Cardiac septum (tissue), 1 donor: ENCODE measurements around the gene ZBED6. TPM values are rescaled to one million over a fixed set of nuclear protein-coding genes. Genes with fewer than 3 reads are reported as not detected.
"Not testable (repeated sequence)": the region's sequence is repeated elsewhere in the genome, so short reads cannot be mapped to it uniquely, and the experiment has no call there.

Source experiments
- DNase-seq: peaks from one replicate; pipeline ENCODE4 v3.0.0-alpha.2; 2020; ENCODE audit warnings: low spot score
- intact Hi-C: fragments of 100-400 bp; cut with DNase I; formaldehyde crosslinking; loops from one replicate; pipeline ENCODE4 v1.14.0; 2022
- total RNA-seq: library from RNA; stranded (reverse); fragmentation: NEBNext Ultra II Directional; extraction: Animal tissue kit (Norgen Biotek cat#: 25700); gene quantifications from one replicate; pipeline ENCODE4 v1.2.1, GENCODE V29; 2021
- donor health status: DM: no; HTN: no; CAD: no.

Gene ZBED6
- total RNA-seq, 1 donor from 2014 or later: 18.4 TPM

DNA sequence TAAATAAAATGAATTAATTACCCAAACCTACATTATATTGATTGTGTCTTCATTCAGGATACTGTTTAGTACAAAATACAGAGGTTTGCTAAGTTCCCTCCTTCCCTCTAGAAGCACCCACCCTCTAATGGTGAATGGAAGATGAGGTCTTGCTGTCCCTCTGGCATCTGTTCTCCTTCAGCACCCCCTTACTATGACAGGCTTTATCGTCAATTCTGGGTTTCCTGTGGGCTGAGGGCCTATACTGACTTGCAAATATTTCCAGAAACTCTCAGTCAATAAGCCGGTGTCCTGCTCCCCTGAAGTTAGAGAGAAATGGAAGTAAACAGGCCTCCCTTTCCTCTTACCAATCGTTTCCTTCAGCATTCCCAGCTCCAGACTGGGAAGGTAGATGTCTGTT is 17.3 kb upstream of the ZBED6 start:
- no peak for DNase-seq
- intact Hi-C loops: no loop called here

DNA sequence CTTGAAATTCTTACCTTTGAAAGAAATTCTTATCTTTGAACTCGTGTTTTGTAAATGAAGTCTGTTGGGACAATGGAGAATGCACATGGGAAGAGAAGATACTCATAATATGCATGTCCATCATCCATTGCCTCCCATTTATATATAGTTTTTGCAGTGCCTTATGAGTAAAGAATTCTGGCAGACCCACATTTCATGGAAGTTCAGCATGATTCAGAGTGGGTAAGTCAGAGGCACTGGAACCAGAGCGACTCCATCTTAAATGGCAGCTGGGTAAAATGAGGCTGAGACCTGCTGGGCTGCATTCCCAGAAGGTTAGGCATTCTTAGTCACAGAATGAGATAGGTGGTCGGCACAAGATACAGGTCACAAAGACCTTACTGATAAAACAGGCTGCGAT is 16.6 kb upstream of the ZBED6 start:
- peak; percentile 7 for DNase-seq
- intact Hi-C loops: no loop called here

- intact Hi-C loops: no loop called here
- DNase-seq: peak; percentile 19
Observed at GRCh38 chr1:203781962-203782361, 13.5 kb upstream of the ZBED6 start.

GRCh38 chr1:203789966-203790365 is 5.5 kb upstream of the ZBED6 start:
- DNase-seq: no peak
- intact Hi-C loops: no loop called here

GRCh38 chr1:203791498-203791897 is 3.9 kb upstream of the ZBED6 start:
- DNase-seq: no peak
- intact Hi-C loops: no loop called here

- DNase-seq: no peak
- intact Hi-C loops: no loop called here
Observed at GRCh38 chr1:203792486-203792885, 2.9 kb upstream of the ZBED6 start.

DNA sequence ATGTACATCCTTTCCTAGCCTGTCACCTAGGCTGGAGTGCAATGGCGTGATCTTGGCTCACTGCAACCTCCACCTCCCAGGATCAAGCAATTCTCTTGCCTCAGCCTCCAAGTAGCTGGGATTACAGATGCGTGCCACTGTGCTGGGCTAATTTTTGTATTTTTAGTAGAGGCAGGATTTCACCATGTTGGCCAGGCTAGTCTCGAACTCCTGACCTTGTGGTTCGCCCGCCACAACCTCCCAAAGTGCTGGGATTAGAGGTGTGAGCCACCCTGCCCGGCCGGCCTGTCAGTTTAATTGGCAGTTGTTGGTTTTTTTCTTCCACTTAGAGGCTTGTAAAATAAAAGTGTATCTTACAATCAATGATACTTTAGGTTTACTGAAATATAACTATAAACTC is 1.9 kb upstream of the ZBED6 start:
- DNase-seq: peak; percentile 58
- intact Hi-C loops: not testable (repeated sequence)

DNA sequence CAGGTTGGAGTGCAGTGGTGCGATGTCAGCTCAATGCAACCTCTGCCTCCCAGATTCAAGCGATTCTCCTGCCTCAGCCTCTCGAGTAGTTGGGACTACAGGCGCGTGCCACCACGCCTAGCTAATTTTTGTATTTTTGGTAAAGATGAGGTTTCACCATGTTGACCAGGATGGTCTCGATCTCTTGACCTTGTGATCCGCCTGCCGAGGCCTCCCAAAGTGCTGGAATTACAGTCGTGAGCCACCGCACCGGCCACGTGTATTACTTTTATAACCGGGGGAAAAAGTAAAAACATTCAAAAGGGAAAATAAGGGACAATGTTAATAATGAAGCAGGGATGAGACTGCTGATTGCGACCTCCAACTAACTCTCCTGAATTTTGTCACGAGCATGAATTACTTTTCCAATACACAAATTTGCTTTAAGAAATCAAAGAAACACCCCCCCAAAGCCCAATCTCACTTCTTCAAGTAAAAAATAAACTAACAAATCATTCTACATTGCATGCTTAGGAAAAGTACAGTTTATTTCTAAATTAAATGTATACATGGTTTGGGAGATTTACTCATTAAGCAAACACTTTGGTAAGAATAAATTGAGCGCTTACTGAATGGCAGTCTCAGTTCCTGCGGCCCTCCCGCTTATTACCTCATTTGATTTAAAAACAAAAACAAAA is 521 bp upstream of the ZBED6 start:
- no peak for DNase-seq
- intact Hi-C loops: loop anchor here (5.0 kb wide), 1 partner anchor 168 kb away; the partner anchor contains the start of gene ATP2B4

DNA sequence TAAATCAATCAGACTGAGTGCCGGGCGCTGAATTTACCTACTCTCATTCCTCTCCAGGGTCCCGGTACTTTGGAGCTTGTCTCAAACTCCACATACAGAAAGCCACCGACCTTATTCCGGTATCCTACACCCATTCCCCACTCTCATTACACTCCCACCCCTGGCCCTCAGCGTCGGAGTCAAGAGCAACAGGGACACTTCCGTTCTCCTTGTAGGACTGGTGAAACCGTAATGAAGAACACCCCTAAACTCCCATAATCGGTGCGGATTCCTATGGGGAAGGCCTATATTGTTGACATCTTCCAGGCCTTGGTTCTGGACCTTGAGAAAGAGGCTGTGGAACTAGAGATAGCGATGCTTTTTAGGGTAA is 798 bp downstream of the ZBED6 start:
- no peak for DNase-seq
- intact Hi-C loops: loop anchor here (5.0 kb wide), 1 partner anchor 169 kb away; the partner anchor contains the start of gene ATP2B4

DNA sequence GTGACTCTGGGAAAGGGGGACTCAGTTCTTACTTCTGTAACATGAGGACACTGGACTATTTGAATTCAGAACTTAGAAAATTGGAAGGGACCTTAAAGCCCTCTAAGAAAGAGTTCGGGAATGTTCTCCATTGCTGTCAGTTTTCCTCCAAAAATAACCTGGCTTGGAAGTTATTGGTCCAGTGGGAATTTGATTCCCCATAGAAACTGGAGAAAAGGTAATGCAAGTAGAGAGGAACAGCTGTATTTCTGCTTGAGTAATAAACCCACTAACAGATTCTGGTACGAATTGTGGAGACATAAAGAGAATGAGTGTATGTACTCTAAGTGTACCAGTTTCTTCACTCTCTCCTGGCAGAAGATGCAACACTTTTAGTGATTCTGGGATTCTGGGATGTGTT is 1.8 kb downstream of the ZBED6 start:
- intact Hi-C loops: loop anchor here (5.0 kb wide), 1 partner anchor 170 kb away; the partner anchor contains the start of gene ATP2B4
- DNase-seq: no peak

DNA sequence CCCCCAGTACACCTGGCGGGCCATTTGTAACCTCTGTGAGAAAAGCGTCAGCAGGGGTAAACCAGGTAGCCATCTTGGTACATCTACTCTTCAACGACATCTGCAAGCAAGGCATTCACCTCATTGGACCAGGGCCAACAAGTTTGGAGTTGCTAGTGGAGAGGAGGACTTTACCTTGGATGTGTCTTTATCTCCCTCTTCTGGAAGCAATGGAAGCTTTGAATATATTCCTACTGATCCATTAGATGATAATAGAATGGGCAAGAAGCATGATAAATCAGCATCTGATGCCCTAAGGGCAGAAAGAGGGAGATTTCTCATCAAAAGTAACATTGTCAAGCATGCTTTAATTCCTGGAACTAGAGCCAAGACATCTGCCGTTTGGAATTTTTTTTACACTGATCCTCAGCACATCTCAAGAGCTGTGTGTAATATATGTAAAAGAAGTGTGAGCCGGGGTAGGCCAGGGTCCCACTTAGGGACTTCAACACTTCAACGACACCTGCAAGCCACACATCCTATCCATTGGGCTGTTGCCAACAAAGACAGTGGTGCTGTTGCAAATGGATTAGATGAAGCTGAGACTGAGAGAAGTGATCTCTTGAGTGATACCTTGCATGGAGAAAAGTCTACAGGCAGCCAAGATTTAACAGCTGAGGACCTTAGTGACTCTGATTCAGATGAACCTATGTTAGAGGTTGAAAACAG is 2.7 kb downstream of the ZBED6 start:
- no peak for DNase-seq
- intact Hi-C loops: loop anchor here (5.0 kb wide), 1 partner anchor 171 kb away; the partner anchor contains the start of gene ATP2B4

- intact Hi-C loops: loop anchor here (5.0 kb wide), 1 partner anchor 172 kb away; the partner anchor contains the start of gene ATP2B4
- DNase-seq: no peak
Observed at GRCh38 chr1:203799157-203799556, 3.7 kb downstream of the ZBED6 start.

DNA sequence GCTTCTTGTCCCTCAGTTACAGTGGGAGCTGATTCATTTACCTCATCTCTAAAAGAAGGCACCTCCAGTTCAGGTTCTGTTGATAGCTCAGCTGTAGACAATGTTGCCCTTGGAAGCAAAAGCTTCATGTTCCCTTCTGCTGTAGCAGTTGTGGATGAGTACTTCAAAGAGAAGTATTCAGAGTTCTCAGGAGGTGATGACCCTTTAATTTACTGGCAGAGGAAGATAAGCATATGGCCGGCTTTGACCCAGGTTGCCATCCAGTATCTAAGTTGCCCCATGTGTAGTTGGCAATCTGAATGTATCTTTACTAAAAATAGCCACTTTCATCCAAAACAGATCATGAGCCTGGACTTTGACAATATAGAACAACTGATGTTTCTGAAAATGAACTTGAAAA is 4.5 kb downstream of the ZBED6 start:
- intact Hi-C loops: loop anchor here (5.0 kb wide), 1 partner anchor 173 kb away; the partner anchor contains the start of gene ATP2B4

GRCh38 chr1:203805689-203806088 is 10.3 kb downstream of the ZBED6 start:
- no peak for DNase-seq
- intact Hi-C loops: no loop called here

More for the DNA sequence above, 4.5 kb downstream of the ZBED6 start:
- DNase-seq: no peak

DNA sequence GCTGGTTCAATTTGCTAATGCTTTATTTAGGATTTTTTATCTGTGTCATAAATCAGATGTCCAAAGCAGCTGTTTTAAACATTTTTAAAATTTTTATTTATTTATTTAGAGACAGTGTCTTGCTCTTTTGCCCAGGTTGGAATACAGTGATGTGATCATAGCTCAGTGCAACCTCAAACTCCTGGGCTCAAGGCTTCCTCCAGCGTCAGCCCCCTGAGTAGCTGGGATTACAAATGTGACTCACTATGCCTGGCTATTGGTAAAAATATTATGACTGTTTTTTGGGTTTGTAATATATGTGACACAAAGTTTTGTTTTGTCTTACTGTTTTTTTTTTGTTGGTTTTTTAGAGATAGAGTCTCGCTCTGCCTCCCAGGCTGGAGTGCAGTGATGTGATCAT is 11.8 kb downstream of the ZBED6 start:
- intact Hi-C loops: no loop called here
- DNase-seq: no peak

GRCh38 chr1:203813581-203814341 is 18.3 kb downstream of the ZBED6 start:
- DNase-seq: no peak
- intact Hi-C loops: no loop called here

DNA sequence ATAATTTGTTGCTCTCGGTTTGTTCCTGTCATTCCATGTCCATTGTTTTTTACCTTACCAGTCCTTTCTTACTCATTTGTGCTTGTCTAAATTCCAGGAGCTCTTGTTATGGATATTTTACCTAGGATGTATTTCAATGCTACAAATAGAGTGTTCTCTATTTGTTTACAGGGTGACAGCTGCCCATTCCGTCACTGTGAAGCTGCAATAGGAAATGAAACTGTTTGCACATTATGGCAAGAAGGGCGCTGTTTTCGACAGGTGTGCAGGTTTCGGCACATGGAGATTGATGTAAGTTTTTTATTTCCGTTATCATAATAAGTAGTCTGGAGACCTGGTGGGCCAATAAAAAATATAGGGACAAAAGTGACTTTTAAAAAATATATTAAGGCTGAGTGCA is 23.0 kb downstream of the ZBED6 start:
- DNase-seq: no peak
- intact Hi-C loops: no loop called here

DNA sequence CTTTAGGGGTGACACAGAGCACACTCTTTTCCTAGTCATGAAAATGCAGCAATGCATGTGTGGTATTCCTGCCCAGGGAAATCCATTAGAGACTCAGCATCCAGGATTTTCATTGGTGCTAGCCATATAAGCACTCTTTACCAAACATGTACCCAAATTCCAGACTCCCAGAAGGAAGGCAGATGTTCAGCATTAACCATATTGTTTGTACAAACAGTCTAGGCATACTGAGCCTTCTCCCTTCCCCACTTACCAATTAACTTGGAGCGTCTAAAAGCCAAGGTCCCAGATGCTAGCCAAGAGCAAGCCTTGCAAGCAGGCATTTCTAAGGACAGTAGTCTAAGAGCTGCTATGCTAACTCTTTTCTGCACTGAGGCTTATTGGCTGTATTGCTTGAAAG is 27.9 kb downstream of the ZBED6 start:
- DNase-seq: no peak
- intact Hi-C loops: no loop called here

DNA sequence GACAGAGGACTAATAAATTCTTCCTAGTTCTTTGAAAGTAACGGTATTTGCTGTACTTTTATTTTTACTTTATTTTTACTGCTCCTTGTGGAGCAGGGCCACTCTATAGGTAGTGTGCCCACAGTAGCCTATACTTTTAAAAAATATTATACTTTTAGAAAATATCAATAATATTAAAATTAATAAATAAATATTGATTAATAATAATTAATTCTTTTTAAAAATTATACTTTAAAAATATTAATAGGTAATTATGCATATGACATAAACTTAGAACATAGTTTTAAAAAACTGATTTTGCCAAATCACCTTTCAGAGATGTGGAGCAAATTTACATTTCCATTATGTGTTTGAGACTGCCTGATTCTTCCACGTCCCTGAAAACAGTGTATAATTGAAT is 30.8 kb downstream of the ZBED6 start:
- no peak for DNase-seq
- intact Hi-C loops: no loop called here

- intact Hi-C loops: no loop called here
- no peak for DNase-seq
Observed at GRCh38 chr1:203828002-203828401, 32.6 kb downstream of the ZBED6 start.
